Neuronal stem cell (in vitro differentiated cells): Measurements from ENCODE around the gene PDXDC1.
"Not testable (repeated sequence)": the region's sequence is repeated elsewhere in the genome, so short reads cannot be mapped to it uniquely, and the experiment has no call there.

Experiments used
- DNase-seq: peaks from one replicate; pipeline ENCODE4 v3.0.0-alpha.2; 2013; ENCODE audit warnings: low spot score
- H2AFZ ChIP-seq: one replicate; pipeline ENCODE4 v1.6.1; 2013; ENCODE audit warnings: mild to moderate bottlenecking, low read length, inconsistent platforms
- H2AK5ac ChIP-seq: 2 replicates; pipeline ENCODE4 v1.6.1; 2013; ENCODE audit warnings: low read depth, mild to moderate bottlenecking, inconsistent platforms, low read length, moderate library complexity, mixed read lengths
- H2BK120ac ChIP-seq: 2 replicates; pipeline ENCODE4 v1.6.1; 2013; ENCODE audit warnings: low read depth, mild to moderate bottlenecking, inconsistent platforms, low read length, moderate library complexity, mixed read lengths
- H2BK12ac ChIP-seq: one replicate; pipeline ENCODE4 v1.6.1; 2013; ENCODE audit warnings: low read length, inconsistent platforms
- H2BK15ac ChIP-seq: 2 replicates; pipeline ENCODE4 v1.6.1; 2013; ENCODE audit warnings: mild to moderate bottlenecking, low read length, inconsistent platforms, mixed read lengths
- H2BK5ac ChIP-seq: one replicate; pipeline ENCODE4 v1.6.1; 2013; ENCODE audit warnings: inconsistent platforms, mild to moderate bottlenecking, low read length, moderate library complexity
- H3K14ac ChIP-seq: one replicate; pipeline ENCODE4 v1.6.1; 2013; ENCODE audit warnings: low read length, inconsistent platforms
- H3K18ac ChIP-seq: 2 replicates; pipeline ENCODE4 v1.6.1; 2013; ENCODE audit warnings: low read length, inconsistent platforms
- H3K23ac ChIP-seq: 2 replicates; pipeline ENCODE4 v1.6.1; 2013; ENCODE audit warnings: low read depth, mild to moderate bottlenecking, mixed read lengths, low read length, inconsistent platforms; ENCODE audit not compliant: poor library complexity
- H3K27ac ChIP-seq: replicated peaks from 3 replicates; pipeline ENCODE4 v1.5.1; 2013; ENCODE audit warnings: low read length, inconsistent platforms
- H3K27me3 ChIP-seq, 3 experiments: 2 replicates each; pipeline ENCODE4 v1.6.1; 2013; ENCODE audit warnings: low read length in 3 of 3, mild to moderate bottlenecking in 2 of 3, inconsistent platforms in 1 of 3, low read depth in 1 of 3, mixed read lengths in 1 of 3, moderate library complexity in 1 of 3; ENCODE audit not compliant: control insufficient read depth in 3 of 3, insufficient read depth in 3 of 3
- H3K36me3 ChIP-seq, 2 donors: replicated peaks in 1 of 2; 2 replicates each; pipeline ENCODE4 v1.6.1; 2013; ENCODE audit warnings: low read length in 2 of 2; ENCODE audit not compliant: control insufficient read depth in 2 of 2, insufficient read depth in 2 of 2
- H3K4ac ChIP-seq: 2 replicates; pipeline ENCODE4 v1.6.1; 2013; ENCODE audit warnings: inconsistent platforms, mild to moderate bottlenecking, low read length, moderate library complexity
- H3K4me1 ChIP-seq, 2 donors: 1 replicate in 1 of 2; 2 replicates in 1 of 2; pipeline ENCODE4 v1.6.1; 2013; ENCODE audit warnings: low read length in 2 of 2, low read depth in 1 of 2; ENCODE audit not compliant: control insufficient read depth in 2 of 2, insufficient read depth in 1 of 2
- H3K4me2 ChIP-seq: one replicate; pipeline ENCODE4 v1.6.1; 2013; ENCODE audit warnings: mild to moderate bottlenecking, low read length, inconsistent platforms; ENCODE audit not compliant: insufficient read depth, poor library complexity, severe bottlenecking
- H3K4me3 ChIP-seq, 2 donors: 2 replicates each; pipeline ENCODE4 v1.5.1; 2013; ENCODE audit warnings: low read length in 2 of 2, mild to moderate bottlenecking in 2 of 2, inconsistent platforms in 1 of 2, moderate library complexity in 1 of 2
- H3K79me1 ChIP-seq: one replicate; pipeline ENCODE4 v1.6.1; 2013; ENCODE audit warnings: low read depth, mild to moderate bottlenecking, inconsistent platforms, low read length, moderate library complexity
- H3K9ac ChIP-seq: one replicate; pipeline ENCODE4 v1.6.1; 2013; ENCODE audit warnings: mild to moderate bottlenecking, low read depth, low read length, inconsistent platforms; ENCODE audit not compliant: poor library complexity
- H3K9me3 ChIP-seq, 2 donors: replicated peaks in 1 of 2; 2 replicates each; pipeline versions ENCODE3 to v1.6.1; 2013; ENCODE audit warnings: low read length in 2 of 2, mild to moderate bottlenecking in 2 of 2, inconsistent platforms in 1 of 2, low read depth in 1 of 2, mixed read lengths in 1 of 2, moderate library complexity in 1 of 2; ENCODE audit not compliant: control insufficient read depth in 2 of 2, insufficient read depth in 1 of 2
- H4K8ac ChIP-seq: one replicate; pipeline ENCODE4 v1.6.1; 2013; ENCODE audit warnings: low read depth, mild to moderate bottlenecking, inconsistent platforms, low read length, moderate library complexity
- H4K91ac ChIP-seq: one replicate; pipeline ENCODE4 v1.6.1; 2013; ENCODE audit warnings: low read length, low read depth, mild to moderate bottlenecking, inconsistent platforms; ENCODE audit not compliant: poor library complexity
- WGBS, 2 donors: extraction: QIAGEN DNeasy Blood & Tissue Kit; methylation state at CpG; one replicate each; pipeline ENCODE4 v1.1.7; 2013; ENCODE audit warnings: missing lambda C conversion rate in 2 of 2, mixed read lengths in 1 of 2; ENCODE audit not compliant: insufficient read length in 2 of 2, insufficient replicate concordance in 1 of 2; ENCODE audit errors: extremely low coverage in 2 of 2; 5-methylcytosine and 5-hydroxymethylcytosine counted together

The PDXDC1 gene

GRCh38 chr16:15168953-15169652 is 194.3 kb downstream of the PDXDC1 start:
- not testable (repeated sequence) for H3K4me2 ChIP-seq, H4K8ac ChIP-seq, H3K23ac ChIP-seq, H2AFZ ChIP-seq, H3K4me3 ChIP-seq, H4K91ac ChIP-seq, H3K4ac ChIP-seq, H2BK15ac ChIP-seq, H3K4me1 ChIP-seq, H2BK5ac ChIP-seq, H3K18ac ChIP-seq, H3K36me3 ChIP-seq, H3K27ac ChIP-seq, DNase-seq, H2BK12ac ChIP-seq, H2BK120ac ChIP-seq, H3K14ac ChIP-seq, H3K9ac ChIP-seq, H3K27me3 ChIP-seq, H3K9me3 ChIP-seq, H3K79me1 ChIP-seq, H2AK5ac ChIP-seq
- no CpG with 5 or more reads among the region's 5 CpGs for WGBS, 2 donors

GRCh38 chr16:15179909-15180308 is 205.1 kb downstream of the PDXDC1 start:
- H2BK12ac ChIP-seq, H3K4ac ChIP-seq, H3K4me2 ChIP-seq, H2BK15ac ChIP-seq, H2AK5ac ChIP-seq, H3K4me1 ChIP-seq, H4K91ac ChIP-seq, DNase-seq, H3K23ac ChIP-seq, H4K8ac ChIP-seq, H3K27ac ChIP-seq, H3K27me3 ChIP-seq, H2BK120ac ChIP-seq, H2BK5ac ChIP-seq, H3K79me1 ChIP-seq, H3K4me3 ChIP-seq, H3K18ac ChIP-seq, H2AFZ ChIP-seq, H3K14ac ChIP-seq, H3K9me3 ChIP-seq, H3K36me3 ChIP-seq: not testable (repeated sequence)
- peak overlapping the region; percentile 44 for H3K9ac ChIP-seq
- no CpG with 5 or more reads among the region's 3 CpGs for WGBS, 2 donors

GRCh38 chr16:15180946-15181345 is 206.1 kb downstream of the PDXDC1 start:
- not testable (repeated sequence) for H3K18ac ChIP-seq, H2BK15ac ChIP-seq, H3K9ac ChIP-seq, H3K14ac ChIP-seq, H4K8ac ChIP-seq, H2BK120ac ChIP-seq, H3K79me1 ChIP-seq, H3K27me3 ChIP-seq, H4K91ac ChIP-seq, H2BK12ac ChIP-seq, H3K4me3 ChIP-seq, H3K23ac ChIP-seq, H2AFZ ChIP-seq, H3K4me1 ChIP-seq, H2AK5ac ChIP-seq, H3K4ac ChIP-seq, H2BK5ac ChIP-seq, H3K36me3 ChIP-seq, DNase-seq, H3K27ac ChIP-seq, H3K9me3 ChIP-seq, H3K4me2 ChIP-seq
- WGBS, 2 donors, result no CpG with 5 or more reads among the region's 1 CpG

- H4K91ac ChIP-seq, H3K18ac ChIP-seq, H3K4me1 ChIP-seq, H3K4me2 ChIP-seq, H3K4me3 ChIP-seq, H3K9me3 ChIP-seq, H2BK15ac ChIP-seq, H3K9ac ChIP-seq, H3K27me3 ChIP-seq, H3K4ac ChIP-seq, H2BK12ac ChIP-seq, H3K36me3 ChIP-seq, H2AK5ac ChIP-seq, H2BK120ac ChIP-seq, H3K79me1 ChIP-seq, H4K8ac ChIP-seq, H3K14ac ChIP-seq, DNase-seq, H3K23ac ChIP-seq, H2AFZ ChIP-seq, H3K27ac ChIP-seq, H2BK5ac ChIP-seq: not testable (repeated sequence)
- no CpG with 5 or more reads among the region's 1 CpG for WGBS, 2 donors
Observed at GRCh38 chr16:15184000-15184399, 209.2 kb downstream of the PDXDC1 start.
